DND-41 (cell line): ENCODE data around the gene ALDH5A1.

Experiments used
- EZH2 ChIP-seq: IDR thresholded peaks from 3 replicates; pipeline ENCODE4 v1.6.1; 2012; ENCODE audit warnings: borderline replicate concordance, low read depth, mild to moderate bottlenecking, moderate library complexity, low read length, inconsistent platforms; ENCODE audit not compliant: severe bottlenecking
- TF ChIP-seq, protein P1 (sequence below): IDR thresholded peaks from 2 replicates; pipeline ENCODE4 v1.5.1; 2012; ENCODE audit warnings: borderline replicate concordance, low read length, moderate library complexity, mild to moderate bottlenecking; ENCODE audit not compliant: poor library complexity, severe bottlenecking; ENCODE audit errors: extremely low read depth

- TF ChIP-seq, protein P1, sequence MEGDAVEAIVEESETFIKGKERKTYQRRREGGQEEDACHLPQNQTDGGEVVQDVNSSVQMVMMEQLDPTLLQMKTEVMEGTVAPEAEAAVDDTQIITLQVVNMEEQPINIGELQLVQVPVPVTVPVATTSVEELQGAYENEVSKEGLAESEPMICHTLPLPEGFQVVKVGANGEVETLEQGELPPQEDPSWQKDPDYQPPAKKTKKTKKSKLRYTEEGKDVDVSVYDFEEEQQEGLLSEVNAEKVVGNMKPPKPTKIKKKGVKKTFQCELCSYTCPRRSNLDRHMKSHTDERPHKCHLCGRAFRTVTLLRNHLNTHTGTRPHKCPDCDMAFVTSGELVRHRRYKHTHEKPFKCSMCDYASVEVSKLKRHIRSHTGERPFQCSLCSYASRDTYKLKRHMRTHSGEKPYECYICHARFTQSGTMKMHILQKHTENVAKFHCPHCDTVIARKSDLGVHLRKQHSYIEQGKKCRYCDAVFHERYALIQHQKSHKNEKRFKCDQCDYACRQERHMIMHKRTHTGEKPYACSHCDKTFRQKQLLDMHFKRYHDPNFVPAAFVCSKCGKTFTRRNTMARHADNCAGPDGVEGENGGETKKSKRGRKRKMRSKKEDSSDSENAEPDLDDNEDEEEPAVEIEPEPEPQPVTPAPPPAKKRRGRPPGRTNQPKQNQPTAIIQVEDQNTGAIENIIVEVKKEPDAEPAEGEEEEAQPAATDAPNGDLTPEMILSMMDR = no peak
- no peak for TF ChIP-seq EZH2
These were observed 25.0 kb upstream of the ALDH5A1 start for GRCh38 chr6:24469811-24470210.
